Neural progenitor cell (in vitro differentiated cells): Measurements from ENCODE around the gene NALCN.

Experiments
- EZH2 ChIP-seq: fragments of 200-600 bp; sonication (generic); IDR thresholded peaks from 2 replicates; pipeline ENCODE4 v1.6.1; 2017; ENCODE audit warnings: antibody characterized with exemption, mild to moderate bottlenecking, moderate library complexity
- TF ChIP-seq, protein P1 (sequence below): fragments of 200-600 bp; sonication (generic); IDR thresholded peaks from 2 replicates; pipeline ENCODE4 v1.5.1; 2017; ENCODE audit warnings: antibody characterized with exemption, mild to moderate bottlenecking

DNA sequence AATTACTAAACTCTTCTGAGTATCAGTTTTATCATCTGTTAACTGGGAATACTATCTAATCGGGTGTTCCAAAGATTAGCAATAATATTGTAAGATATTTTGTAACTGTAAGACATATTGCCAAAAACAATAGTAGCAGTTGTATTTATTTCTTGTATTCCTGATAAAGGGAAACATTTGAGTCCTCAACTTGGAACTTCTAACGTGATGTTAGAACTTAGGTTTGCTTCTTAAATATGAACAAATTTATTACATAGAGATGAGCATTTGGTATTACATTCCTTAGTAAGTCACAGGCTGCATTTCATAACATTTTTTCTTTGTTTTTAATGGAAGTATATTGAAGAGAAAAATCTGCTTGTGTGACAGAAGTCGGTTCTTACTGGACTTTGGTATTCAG lies 225.3 kb downstream of the NALCN start:
- TF ChIP-seq, protein P1, sequence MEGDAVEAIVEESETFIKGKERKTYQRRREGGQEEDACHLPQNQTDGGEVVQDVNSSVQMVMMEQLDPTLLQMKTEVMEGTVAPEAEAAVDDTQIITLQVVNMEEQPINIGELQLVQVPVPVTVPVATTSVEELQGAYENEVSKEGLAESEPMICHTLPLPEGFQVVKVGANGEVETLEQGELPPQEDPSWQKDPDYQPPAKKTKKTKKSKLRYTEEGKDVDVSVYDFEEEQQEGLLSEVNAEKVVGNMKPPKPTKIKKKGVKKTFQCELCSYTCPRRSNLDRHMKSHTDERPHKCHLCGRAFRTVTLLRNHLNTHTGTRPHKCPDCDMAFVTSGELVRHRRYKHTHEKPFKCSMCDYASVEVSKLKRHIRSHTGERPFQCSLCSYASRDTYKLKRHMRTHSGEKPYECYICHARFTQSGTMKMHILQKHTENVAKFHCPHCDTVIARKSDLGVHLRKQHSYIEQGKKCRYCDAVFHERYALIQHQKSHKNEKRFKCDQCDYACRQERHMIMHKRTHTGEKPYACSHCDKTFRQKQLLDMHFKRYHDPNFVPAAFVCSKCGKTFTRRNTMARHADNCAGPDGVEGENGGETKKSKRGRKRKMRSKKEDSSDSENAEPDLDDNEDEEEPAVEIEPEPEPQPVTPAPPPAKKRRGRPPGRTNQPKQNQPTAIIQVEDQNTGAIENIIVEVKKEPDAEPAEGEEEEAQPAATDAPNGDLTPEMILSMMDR: no peak
- TF ChIP-seq EZH2: no peak
